ENCODE measurements around the gene SPINT1. TPM values are rescaled to one million over a fixed set of nuclear protein-coding genes. Genes with fewer than 3 reads are reported as not detected.

The SPINT1 gene
- total RNA-seq, 1 donor from 2014 or later: 217 TPM

DNA sequence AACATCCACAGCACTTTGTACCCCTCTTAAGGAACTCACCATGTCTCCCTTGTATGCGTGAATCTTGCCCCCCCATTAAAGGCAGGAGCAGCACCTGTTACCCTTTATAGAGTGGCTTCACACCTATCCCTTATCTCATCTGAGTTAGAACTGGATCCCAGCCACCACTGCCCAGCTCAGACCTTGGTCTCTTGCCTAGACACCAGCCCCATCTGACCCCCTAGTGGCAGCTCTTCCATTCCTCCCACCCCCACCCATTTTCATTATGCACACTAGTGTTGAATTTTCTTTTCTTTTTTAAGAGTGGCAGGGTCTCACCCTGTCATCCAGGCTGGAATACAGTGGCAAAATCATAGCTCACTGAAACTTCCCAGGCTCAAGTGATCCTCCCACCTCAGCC, 40.2 kb upstream of the SPINT1 start:
- H3K4me1 Mint-ChIP-seq (ENCODE audit: low read depth): peaks cover 17% of the 10 kb centered on the region
- TF ChIP-seq, protein P1, sequence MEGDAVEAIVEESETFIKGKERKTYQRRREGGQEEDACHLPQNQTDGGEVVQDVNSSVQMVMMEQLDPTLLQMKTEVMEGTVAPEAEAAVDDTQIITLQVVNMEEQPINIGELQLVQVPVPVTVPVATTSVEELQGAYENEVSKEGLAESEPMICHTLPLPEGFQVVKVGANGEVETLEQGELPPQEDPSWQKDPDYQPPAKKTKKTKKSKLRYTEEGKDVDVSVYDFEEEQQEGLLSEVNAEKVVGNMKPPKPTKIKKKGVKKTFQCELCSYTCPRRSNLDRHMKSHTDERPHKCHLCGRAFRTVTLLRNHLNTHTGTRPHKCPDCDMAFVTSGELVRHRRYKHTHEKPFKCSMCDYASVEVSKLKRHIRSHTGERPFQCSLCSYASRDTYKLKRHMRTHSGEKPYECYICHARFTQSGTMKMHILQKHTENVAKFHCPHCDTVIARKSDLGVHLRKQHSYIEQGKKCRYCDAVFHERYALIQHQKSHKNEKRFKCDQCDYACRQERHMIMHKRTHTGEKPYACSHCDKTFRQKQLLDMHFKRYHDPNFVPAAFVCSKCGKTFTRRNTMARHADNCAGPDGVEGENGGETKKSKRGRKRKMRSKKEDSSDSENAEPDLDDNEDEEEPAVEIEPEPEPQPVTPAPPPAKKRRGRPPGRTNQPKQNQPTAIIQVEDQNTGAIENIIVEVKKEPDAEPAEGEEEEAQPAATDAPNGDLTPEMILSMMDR (IDR thresholded peaks at IDR 0.05; ENCODE audit: unreplicated experiment): no peak
- H3K27me3 Mint-ChIP-seq: no peaks in the 10 kb centered on the region
- no peak overlapping the region for H3K27ac Mint-ChIP-seq
- peaks cover 4% of the 10 kb centered on the region for H3K36me3 Mint-ChIP-seq (ENCODE audit: insufficient read depth)
- no peak overlapping the region for H3K4me3 Mint-ChIP-seq (ENCODE audit: low read depth)
- no peaks in the 10 kb centered on the region for H3K9me3 Mint-ChIP-seq (ENCODE audit: low read depth)
- DNase-seq (ENCODE audit: low spot score, unreplicated experiment): no peak

- Mint-ChIP-seq H3K36me3 (ENCODE audit: insufficient read depth) (no peaks in the 10 kb centered on the region), H3K4me1 (ENCODE audit: low read depth) (peaks cover 11% of the 10 kb centered on the region), H3K27me3 (no peaks in the 10 kb centered on the region), H3K27ac (peak overlapping the region; percentile 95), H3K9me3 (ENCODE audit: low read depth) (no peaks in the 10 kb centered on the region), H3K4me3 (ENCODE audit: low read depth) (peak overlapping the region; percentile 99)
- no peak for DNase-seq (ENCODE audit: low spot score, unreplicated experiment)
- TF ChIP-seq, protein P1 (IDR thresholded peaks at IDR 0.05; ENCODE audit: unreplicated experiment): no peak
Observed at GRCh38 chr15:40806672-40807027, 37.2 kb upstream of the SPINT1 start.

DNA sequence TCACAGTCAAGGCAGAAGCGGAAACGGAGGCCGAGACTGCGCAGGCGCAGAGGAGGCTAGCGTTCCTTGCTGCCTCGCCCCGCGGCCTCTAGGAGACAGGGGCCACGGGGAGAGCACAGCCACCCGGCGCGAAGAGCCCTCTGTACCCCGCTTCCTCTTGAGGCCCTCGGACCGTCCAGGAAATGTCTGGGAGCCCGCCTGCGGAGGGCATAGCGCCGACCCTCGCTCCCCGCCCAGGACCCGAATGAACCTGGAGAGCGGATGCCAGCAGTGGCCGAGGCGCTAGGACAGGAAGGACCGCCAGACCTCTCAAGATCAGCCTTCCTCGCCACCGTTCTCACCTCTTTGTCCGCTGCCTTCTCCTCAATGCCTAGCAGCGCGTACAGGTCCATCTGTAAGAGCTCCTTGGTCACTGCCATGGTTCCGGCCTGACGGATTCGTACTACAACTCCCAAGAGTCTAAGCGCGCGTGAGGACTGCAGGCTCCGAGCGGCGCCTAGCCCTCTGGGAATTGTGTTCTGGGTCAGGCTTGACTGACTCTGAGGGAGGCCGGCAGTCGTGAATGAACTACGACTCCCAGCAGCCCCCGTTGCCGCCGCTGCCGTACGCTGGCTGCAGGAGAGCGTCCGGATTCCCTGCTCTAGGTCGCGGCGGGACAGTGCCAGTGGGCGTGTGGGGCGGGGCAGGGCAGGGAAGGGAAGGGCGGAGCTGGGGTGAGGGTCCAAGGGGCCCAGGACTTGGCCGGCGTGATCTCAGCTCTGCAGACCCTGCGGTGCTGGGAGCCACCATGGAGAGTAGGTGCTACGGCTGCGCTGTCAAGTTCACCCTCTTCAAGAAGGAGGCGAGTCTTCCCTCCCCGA, 36.6 kb upstream of the SPINT1 start, which contains the start of the genes DNAJC17 and ZFYVE19:
TSS of gene DNAJC17 (minus strand) at position 446 of the 860 bp plus-strand sequence. CDS start at position 419, 27 bp downstream.
TSS of gene ZFYVE19 (plus strand) at position 62 of the 860 bp plus-strand sequence. CDS start at position 563, 501 bp downstream.
- TF ChIP-seq, protein P1 (IDR thresholded peaks at IDR 0.05; ENCODE audit: unreplicated experiment): peak; percentile 0
- Mint-ChIP-seq H3K9me3 (ENCODE audit: low read depth) (no peaks in the 10 kb centered on the region), H3K4me3 (ENCODE audit: low read depth) (peak within 1 kb of the TSS; percentile 99), H3K27me3 (no peaks in the 10 kb centered on the region), H3K36me3 (ENCODE audit: insufficient read depth) (no peaks in the 10 kb centered on the region), H3K4me1 (ENCODE audit: low read depth) (peaks cover 11% of the 10 kb centered on the region), H3K27ac (peak within 1 kb of the TSS; percentile 95)
- DNase-seq (ENCODE audit: low spot score, unreplicated experiment): peak; percentile 86

DNA sequence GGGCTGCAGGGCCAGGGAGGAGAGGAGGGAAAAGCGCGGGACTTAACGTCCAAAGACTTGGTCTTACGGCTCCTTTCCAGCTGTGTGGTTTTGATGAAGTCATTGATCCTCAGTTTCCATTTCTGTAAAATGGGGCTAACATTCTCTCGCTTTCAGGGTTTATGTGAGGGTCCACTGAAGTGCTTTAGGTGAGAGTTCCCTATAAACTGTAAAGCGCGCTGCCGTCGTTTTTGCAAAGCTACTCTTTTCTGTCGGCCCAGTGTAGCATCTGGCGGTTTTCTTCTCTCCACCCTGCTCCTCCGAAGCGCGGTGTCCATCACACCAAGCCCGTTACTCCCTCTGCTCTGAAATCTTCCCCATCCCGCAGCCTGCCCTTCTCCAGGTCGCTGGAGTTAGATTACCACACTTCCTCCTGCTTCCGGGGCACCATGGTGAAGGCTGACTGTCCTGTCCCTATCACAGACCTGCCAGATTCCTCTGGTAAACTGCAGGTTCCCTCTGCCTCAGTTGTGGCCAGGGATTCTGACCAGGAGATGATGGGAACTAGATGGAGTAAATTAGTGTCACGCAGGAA, 35.9 kb upstream of the SPINT1 start:
- no peaks in the 10 kb centered on the region for H3K27me3 Mint-ChIP-seq
- H3K36me3 Mint-ChIP-seq (ENCODE audit: insufficient read depth): no peaks in the 10 kb centered on the region
- no peak for DNase-seq (ENCODE audit: low spot score, unreplicated experiment)
- no peaks in the 10 kb centered on the region for H3K9me3 Mint-ChIP-seq (ENCODE audit: low read depth)
- peak overlapping the region; percentile 95 for H3K27ac Mint-ChIP-seq
- H3K4me1 Mint-ChIP-seq (ENCODE audit: low read depth): peaks cover 11% of the 10 kb centered on the region
- TF ChIP-seq, protein P1 (IDR thresholded peaks at IDR 0.05; ENCODE audit: unreplicated experiment): no peak
- H3K4me3 Mint-ChIP-seq (ENCODE audit: low read depth): peak overlapping the region; percentile 99

GRCh38 chr15:40808861-40809450, 34.9 kb upstream of the SPINT1 start:
- H3K4me1 Mint-ChIP-seq (ENCODE audit: low read depth): peaks cover 11% of the 10 kb centered on the region
- H3K27me3 Mint-ChIP-seq: no peaks in the 10 kb centered on the region
- TF ChIP-seq, protein P1 (IDR thresholded peaks at IDR 0.05; ENCODE audit: unreplicated experiment): no peak
- no peak for DNase-seq (ENCODE audit: low spot score, unreplicated experiment)
- no peaks in the 10 kb centered on the region for H3K36me3 Mint-ChIP-seq (ENCODE audit: insufficient read depth)
- peak overlapping the region; percentile 32 for H3K4me3 Mint-ChIP-seq (ENCODE audit: low read depth)
- no peaks in the 10 kb centered on the region for H3K9me3 Mint-ChIP-seq (ENCODE audit: low read depth)
- H3K27ac Mint-ChIP-seq: no peak overlapping the region

All from progenitor cell of endocrine pancreas (in vitro differentiated cells).